ENCODE results near the gene SCAMP5.

SCAMP5 gene

GRCh38 chr15:75001310-75001709 lies 5.9 kb downstream of the SCAMP5 start:
- H3K4me3 ChIP-seq = no peak overlapping the region
- H3K27ac ChIP-seq = no peak overlapping the region
- no peak for DNase-seq (ENCODE audit: low spot score)
- TF ChIP-seq, protein P1, sequence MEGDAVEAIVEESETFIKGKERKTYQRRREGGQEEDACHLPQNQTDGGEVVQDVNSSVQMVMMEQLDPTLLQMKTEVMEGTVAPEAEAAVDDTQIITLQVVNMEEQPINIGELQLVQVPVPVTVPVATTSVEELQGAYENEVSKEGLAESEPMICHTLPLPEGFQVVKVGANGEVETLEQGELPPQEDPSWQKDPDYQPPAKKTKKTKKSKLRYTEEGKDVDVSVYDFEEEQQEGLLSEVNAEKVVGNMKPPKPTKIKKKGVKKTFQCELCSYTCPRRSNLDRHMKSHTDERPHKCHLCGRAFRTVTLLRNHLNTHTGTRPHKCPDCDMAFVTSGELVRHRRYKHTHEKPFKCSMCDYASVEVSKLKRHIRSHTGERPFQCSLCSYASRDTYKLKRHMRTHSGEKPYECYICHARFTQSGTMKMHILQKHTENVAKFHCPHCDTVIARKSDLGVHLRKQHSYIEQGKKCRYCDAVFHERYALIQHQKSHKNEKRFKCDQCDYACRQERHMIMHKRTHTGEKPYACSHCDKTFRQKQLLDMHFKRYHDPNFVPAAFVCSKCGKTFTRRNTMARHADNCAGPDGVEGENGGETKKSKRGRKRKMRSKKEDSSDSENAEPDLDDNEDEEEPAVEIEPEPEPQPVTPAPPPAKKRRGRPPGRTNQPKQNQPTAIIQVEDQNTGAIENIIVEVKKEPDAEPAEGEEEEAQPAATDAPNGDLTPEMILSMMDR (IDR thresholded peaks at IDR 0.05) = no peak

- TF ChIP-seq, protein P1 (IDR thresholded peaks at IDR 0.05) = no peak
Measured at GRCh38 chr15:75002398-75002797, 7.0 kb downstream of the SCAMP5 start.

GRCh38 chr15:75007216-75007615 lies 11.9 kb downstream of the SCAMP5 start:
- Histone ChIP-seq H3K4me3 (no peak overlapping the region), H3K27ac (no peak overlapping the region)
- no peak for DNase-seq (ENCODE audit: low spot score)
- TF ChIP-seq, protein P1 (IDR thresholded peaks at IDR 0.05) = no peak

More at GRCh38 chr15:75002398-75002797, 7.0 kb downstream of the SCAMP5 start:
- H3K4me3 ChIP-seq = no peak overlapping the region
- DNase-seq (ENCODE audit: low spot score) = no peak
- H3K27ac ChIP-seq = no peak overlapping the region

DNA sequence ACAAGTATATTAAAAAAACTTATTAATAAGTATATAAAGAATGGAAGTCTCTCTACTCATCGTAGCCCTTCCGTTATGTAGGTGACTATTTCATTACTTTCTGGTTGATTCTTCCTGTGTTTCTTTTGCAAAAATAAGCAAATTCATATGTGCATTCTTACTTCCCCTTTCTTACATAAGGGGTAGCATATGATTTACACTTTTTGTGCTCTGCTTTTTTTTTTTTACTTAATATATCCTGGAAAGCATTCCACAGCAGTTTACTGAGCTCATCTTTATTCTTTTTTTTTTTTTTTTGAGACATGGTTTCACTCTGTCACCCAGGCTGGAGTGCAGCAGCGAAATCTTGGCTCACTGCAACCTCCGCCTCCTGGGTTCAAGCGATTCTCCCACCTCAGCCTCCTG lies 12.9 kb downstream of the SCAMP5 start:
- TF ChIP-seq, protein P1 (IDR thresholded peaks at IDR 0.05) = no peak
- no peak overlapping the region for H3K4me3 ChIP-seq
- no peak for DNase-seq (ENCODE audit: low spot score)
- H3K27ac ChIP-seq = no peak overlapping the region

GRCh38 chr15:75008629-75009326 lies 13.4 kb downstream of the SCAMP5 start:
- Histone ChIP-seq H3K27ac (no peak overlapping the region), H3K4me3 (no peak overlapping the region)
- DNase-seq (ENCODE audit: low spot score) = no peak
- TF ChIP-seq, protein P1 (IDR thresholded peaks at IDR 0.05) = no peak

GRCh38 chr15:75016431-75016830 lies 21.1 kb downstream of the SCAMP5 start:
- H3K4me3 ChIP-seq = no peak overlapping the region
- TF ChIP-seq, protein P1 (IDR thresholded peaks at IDR 0.05) = no peak
- DNase-seq (ENCODE audit: low spot score) = no peak
- H3K27ac ChIP-seq = no peak overlapping the region

- no peak overlapping the region for H3K27ac ChIP-seq
- no peak overlapping the region for H3K4me3 ChIP-seq
- no peak for DNase-seq (ENCODE audit: low spot score)
- TF ChIP-seq, protein P1 (IDR thresholded peaks at IDR 0.05) = no peak
Measured at GRCh38 chr15:75019916-75020315, 24.6 kb downstream of the SCAMP5 start.
